Stimulated activated CD4-positive, alpha-beta T cell treated with anti-CD3 and anti-CD28 coated beads, Interleukin-1b, Interleukin-23, amount 100 ng/mL, for 1 hour (primary cell): ENCODE data around the gene TBC1D12.

Experiments
- DNase-seq, 2 donors: peaks; one replicate each; pipeline ENCODE4 v3.0.0-alpha.2; 2020; ENCODE audit warnings: low read depth in 2 of 2

Gene TBC1D12

DNA sequence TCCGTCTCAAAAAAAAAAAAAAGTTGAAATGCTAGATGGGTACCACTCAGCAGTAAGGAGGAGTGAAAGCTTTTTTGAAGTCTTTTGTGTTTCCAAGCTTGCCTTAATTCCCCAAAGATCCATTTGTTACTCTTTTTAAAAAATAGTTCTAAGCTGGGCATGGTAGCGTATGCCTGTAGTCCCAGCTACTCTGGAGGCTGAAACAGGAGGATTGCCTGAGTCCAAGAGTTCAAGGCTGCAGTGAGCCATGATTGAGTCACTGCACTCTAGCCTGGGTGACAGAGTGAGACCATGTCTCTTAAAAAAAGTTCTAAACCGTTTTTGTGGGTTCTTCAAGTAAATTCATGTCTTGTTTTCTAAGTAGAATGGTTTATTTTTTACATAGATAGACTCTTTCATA is 5.3 kb downstream of the TBC1D12 start:
- no peak for DNase-seq

DNA sequence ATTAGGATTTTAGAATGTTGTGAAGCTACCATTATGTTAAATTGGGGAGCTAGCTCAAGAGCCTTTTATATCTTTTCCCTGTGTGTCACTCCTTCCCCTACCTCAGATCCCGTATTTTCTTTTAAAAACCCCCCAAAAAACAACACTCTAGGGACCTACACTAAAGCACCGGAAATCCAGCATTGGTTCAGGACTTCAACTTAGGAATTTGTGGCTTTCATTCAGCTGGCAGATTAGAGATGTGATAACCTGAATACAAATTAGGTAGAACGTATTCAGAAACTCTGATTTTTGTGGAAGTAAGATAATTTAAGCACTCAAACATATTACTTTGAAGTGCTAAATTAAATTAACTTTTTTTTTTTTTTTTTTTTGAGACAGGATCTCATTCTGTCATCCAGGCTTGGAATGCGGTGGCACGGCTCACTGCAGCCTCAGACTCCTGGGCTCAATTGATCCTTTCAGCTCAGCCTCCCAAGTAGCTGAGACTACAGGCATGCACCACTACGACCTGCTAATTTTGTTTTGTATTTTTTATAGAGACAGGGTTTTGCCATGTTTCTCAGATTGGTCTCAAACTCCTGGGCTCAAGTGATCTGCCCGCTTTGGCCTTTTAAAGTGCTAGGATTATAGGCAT is 6.8 kb downstream of the TBC1D12 start:
- no peak for DNase-seq

DNA sequence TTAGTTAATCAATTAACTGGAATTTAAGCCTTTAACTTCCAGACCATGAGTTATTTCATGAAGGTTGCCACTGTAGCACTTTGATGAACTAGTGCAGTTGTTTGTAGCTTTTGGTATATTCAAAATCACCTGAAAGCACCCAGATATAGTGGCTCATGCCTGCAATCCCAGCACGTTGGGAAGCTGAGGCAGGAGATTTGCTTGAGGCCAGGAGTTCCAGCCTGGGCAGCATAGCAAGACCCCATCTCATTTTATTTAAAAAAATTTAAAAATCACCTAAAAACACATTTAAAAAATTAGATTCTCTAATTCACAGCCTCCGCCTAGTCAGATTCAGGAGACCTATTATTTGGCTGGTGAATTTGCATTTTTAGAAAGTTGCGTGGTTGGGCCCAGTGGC is 9.0 kb downstream of the TBC1D12 start:
- no peak for DNase-seq

DNA sequence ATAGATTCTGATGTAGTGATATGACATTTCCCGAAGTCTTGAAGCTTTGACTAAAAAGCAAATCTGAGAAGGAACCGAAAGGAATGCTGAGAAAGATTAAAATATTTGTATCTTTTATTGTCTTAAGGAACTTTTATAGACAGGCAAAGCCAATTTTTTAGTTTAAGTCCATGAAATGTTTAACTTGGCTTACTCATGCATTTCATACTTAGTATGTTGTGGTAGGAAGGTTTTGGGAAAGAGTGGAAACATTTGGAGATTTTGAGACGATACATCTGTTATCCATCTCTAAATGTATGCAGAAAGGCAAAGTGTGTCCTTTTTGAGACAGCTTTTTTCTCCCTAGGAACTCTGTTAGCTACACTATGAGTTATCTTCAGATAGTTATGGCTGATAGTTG is 10.1 kb downstream of the TBC1D12 start:
- DNase-seq = no peak

DNA sequence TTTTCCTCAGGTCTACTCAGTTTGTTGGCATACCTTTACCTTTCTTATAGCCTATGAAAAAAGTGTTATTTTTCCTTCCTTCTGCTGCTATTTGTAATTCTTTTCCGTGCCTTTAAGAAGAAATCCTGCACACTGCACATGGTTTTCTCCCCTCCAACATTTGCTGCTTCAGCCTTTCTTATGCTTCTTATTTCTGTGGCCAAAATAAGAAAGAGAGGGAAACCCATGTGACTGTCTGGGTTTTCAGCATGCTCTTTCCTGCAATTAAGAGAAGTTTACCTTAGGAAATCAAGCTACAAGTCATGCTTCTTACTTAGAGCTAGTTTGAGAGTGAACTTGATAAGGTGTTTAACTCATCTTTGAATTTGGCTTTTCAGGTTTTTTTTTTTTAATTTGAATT is 11.0 kb downstream of the TBC1D12 start:
- no peak for DNase-seq

DNA sequence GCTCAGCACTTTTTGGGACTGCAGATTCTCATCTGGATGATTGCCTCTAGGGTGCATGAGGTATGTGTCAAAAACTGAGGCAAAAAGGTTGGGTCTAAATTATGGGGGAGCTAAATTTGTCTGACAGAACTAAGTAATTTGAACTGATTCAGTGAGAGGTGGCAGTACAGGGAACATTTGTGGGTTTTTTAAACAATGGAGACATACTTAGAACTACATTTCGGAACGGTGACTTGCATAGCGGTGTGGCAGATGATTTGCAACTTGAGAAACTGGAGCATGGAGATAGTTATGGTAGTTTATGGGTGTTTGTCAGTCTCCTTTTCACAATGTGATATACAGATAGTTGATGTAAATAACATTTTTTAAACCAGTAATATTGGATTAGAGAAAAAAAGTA is 14.6 kb downstream of the TBC1D12 start:
- no peak for DNase-seq

DNA sequence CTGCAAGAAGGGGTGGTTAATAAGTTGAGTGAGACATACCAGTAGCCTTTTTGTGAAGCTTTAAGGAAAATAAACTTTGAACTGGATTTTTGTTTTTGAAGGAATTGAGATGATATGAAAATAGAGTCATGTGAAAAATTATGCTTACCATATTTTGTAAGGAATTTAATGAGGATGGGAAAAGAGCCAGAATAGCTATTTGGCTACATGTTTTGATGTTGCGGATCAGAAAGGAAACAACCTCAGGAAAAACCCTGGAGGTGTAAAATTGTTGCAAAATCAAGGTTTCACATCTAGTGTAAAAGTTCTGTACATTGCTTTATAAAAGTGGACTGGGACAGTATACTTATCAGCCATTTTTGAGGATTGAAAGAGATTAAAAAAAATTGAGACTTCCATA is 15.0 kb downstream of the TBC1D12 start:
- no peak for DNase-seq

DNA sequence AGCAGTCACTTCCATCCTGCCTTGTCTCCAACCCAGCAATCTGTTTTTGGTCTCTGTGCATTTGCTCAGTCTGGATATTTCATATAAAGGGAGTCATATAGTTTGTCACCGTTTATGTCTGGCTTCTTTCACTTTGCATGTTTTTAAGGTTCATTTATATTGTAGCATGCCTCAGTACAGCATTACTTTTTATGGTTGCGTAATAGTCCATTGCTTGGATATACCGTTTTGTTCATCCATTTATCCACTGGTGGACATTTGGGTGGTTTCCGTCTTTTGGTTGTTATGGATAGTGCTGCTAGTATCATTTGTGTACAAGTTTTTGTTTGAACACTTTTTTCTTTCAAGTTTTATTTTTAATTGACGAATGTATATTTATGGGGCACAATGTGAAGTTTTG is 18.2 kb downstream of the TBC1D12 start:
- no peak for DNase-seq

DNA sequence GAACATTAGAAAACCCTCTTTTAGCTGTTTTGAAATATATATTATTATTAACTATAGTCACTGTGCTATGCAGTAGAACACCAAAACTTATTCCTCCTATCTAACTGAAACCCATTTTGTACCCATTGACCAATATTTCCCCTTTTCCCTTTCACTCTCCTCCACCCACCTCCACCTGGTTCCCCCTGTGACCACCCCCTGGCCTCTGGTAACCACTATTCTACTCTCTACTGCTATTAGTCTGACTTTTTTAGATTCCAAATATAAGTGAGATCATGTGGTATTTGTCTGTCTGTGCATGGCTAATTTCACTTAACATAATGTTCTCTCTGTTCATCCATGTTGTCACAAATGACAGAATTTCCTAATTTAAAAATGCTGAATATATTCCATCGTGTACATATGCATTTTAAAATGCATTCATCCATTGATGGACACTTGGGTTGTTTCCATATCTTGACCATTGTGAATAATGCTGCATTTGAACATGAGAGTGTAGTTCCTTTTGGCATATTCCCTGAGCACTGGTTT is 18.7 kb downstream of the TBC1D12 start:
- DNase-seq = no peak

DNA sequence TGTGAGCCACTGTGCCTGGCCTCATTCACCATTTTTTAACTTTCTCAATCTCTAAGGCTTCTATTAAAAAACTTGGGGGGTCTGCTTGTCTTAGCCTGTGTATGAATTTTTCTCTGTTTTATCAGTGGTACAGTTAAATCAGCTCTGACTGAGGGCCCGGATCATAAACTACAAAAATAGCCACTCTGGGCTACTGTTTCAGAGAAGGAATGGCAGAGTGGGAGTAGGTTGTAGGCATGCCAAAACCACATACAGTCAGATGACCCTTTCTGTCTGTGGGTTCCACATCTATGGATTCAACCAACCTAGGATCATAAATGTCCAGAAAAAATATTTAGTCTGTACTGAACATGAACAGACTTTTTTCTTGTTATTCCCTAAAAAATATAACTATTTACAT is 21.3 kb downstream of the TBC1D12 start:
- DNase-seq = no peak

DNA sequence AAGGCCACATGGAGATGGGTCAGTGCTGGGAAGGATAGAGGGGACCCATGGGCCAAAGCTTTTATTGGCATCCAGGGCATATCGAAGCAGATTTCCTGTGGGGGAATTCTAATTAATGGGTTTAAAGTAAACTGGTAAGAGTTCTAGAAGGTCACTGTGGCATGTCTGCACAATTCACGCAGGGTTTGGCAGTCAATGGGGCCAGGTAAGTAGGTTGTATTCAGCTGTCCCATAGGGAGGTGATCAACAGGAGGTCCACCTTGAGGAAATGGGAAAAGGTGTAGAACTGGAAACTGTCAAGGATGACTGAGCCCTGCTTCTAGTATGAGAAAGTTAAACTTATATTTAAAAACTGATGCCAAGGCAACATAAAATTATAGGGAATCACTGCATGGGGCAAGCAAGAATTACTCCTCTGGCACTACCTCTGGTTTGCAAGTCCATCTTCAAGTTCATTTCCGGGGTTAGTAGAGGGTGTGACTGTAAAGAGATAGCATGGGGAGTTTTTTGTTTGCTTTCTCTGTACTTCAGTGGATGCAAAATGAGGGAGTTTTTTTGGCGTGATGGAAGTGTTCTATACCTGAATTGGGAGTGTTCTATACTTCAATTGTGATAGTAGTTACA is 22.5 kb downstream of the TBC1D12 start:
- DNase-seq = no peak

DNA sequence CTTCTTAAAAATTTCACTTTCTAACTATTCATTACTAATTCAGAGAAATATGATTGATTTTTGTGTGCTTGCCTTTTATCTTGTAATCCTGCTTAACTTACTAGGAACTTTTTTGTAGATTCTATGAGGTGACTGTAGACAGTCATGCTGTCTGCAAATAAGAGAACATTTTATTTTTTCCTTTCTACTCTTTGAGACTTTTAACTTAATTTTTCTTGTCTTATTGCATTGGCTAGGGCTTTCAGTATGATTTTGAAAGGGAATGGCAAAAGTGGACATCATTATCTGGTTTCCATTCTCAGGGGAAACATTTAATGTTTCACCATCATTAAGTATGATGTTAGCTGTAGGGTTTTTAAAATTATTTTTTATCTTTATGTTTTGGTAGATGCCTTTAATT is 23.6 kb downstream of the TBC1D12 start:
- no peak for DNase-seq

DNA sequence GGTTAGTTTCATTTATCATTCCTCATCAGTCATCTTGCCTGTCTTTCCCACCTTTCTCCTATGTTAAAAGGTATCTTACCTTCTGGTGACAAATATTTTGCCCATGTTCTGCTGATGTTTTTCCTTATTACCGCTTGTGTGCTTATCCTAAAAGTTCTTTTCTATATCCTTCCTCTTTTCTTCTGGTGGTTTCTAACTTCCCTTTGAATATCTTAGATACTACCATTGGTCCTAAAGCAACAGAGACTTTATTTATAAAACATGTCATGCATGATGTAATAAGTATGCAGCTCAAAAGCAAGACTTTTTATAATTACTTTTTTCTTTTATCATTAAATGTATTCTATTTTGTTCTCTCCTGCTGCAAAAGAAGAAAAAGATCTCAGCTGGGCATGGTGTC is 24.8 kb downstream of the TBC1D12 start:
- DNase-seq = no peak

DNA sequence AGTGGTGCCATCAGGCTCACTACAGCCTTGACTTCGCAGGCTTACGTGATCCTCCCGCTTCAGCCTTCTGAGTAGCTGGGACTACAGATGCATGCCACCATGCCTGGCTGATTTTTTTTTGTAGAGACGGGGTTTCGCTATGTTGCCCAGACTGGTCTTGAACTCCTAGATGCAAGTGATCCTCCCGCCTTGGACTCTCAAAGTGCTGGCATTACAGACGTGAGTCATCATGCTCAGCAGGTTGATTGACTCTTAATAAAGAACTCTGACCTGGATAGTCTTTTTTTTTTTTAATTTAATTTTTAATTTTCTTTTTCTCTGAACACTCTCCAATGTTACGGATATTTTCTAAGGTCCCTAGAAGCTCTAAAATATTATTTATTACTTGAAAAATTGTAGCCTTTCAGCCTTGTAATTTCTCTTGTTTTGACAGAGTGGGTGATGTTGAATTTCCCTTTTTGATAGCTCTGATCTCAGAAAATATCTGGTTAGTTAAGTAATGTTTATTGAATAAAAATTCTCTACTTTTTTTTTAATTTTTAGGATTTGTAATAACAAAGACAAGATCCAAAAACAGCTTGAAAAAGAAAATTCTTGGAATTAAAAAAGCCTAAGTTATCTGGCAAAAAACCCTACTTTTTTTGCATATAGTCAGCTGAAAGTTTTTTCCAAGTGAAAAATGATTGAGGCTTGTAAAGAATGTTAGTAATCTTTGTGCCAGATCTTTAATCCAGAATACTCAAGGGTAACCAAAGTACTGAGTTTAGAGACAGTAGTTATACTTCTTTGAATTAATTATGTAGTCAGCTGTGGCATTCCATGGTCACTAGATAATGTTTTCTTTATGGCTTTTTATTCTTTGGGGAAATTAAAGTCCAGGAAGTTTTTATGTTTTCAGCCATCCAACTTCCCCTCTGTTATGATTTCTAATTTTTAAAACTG is 26.7 kb downstream of the TBC1D12 start:
- no peak for DNase-seq

DNA sequence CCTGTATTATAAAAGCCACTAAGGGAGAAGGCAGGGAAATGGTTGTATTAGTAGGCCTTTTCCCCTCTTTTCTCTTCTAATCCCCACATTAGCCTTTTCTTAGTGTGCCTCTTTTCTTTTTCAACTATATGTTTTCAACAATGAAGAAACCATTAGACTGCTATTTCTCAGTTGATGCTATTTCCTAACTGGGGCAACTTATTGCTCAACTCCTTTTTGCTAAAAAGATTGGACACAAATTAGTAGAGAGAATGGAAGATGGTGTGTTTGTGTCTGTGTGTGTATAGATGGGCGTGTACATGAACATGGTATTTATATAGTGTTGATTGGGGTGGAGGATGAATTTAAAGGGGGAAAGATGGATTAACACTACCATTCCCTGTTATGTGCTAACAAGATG is 28.4 kb downstream of the TBC1D12 start:
- no peak for DNase-seq

DNA sequence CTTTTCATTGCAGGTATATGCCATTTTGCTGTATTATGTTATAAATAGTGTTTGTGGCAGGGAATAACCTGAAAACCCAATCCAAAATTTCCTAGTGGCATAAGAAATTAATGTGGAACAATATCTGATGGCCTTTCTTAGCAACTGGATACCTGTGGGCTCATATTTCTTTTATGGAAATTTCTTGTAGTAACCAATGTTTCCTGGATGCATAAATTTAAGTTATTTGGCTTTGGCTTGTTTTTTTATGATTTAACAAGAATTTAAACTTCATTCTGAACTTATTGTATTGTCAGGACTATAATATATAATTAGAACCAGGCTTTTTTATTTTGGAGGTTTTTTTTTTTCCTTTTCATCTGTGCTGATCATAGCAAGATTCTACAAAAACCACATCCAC is 30.1 kb downstream of the TBC1D12 start:
- DNase-seq = no peak

DNA sequence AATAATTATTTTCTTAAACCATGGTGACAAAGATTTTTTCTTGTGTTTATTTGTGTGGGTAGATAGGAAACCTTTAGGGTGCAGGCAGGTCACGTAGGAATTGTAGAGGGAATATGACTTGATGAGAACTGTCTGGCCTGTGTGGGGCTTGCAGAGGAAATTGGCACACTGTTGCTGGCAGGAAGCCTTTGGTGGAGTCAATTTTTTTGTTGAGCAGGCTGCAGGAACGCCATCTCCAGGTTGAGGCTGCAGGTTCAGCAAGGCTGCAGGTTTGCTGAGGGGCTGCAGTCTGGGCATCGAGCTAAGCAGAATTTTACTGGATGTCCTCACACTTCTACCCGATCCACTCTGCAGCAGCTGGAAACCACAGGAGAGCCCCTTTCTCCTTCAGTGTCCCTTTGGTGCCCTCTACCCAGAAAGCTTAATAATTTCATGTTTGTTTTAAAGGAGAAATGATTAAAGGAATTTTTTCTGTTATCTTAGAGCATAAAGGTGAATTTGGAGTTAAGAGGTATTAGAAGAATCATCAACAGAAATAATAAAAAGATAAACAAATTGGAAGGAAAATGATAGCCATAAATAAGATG is 37.0 kb downstream of the TBC1D12 start:
- no peak for DNase-seq

DNA sequence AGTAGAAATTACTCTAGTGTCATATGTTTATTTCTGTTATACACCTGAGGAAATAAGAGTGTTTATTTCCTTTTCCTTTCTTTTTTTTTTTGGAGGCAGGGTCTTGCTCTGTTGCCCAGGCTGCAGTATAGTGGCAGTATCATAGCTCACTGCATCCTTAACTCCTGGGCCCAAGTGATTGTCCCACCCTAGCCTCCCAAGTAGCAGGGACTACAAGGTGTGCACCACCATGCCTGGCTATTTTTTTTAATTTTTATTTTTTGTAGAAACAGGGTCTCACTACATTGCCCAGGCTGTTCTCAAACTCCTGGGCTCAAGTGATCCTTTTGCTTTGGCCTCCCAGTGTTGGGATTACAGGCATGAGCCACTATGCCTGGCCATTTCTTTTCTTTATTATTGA is 37.8 kb downstream of the TBC1D12 start:
- no peak for DNase-seq

DNA sequence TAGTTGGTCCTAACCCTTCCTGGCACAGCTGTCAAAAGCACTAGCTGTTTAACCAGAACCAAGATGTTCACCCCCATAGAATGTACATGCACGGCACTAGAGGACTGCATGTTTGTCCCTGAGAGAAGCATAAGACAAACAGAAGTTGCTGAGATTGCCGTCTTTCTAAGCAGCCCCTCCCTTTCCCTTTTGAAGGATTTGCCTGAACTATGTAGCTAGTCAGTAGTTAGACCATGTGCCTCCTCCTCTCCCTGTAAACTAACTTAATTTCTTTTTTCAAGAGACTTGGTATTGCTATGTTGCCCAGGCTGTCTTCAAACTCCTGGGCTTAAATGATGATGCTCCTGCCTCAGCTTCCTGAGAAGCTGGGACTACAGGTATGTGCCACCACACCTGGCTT is 40.7 kb downstream of the TBC1D12 start:
- no peak for DNase-seq

DNA sequence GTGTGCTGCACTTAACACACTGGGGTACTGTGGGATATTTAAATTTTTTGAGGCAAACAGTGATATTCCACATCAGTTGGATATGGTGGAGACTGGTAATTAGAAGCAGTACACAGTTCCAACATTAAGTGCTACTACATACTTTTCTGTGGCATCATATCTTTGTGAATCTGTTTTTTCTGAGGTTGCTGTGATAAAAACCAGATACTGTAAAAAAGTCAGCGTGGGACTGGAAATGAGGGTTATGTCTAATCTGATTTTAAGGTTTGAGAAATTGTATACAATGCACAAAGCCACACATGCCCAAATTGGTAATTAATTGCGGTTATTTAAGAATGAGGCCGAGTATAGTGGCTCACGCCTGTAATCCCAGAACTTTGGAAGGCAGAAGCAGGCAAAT is 41.2 kb downstream of the TBC1D12 start:
- no peak for DNase-seq

DNA sequence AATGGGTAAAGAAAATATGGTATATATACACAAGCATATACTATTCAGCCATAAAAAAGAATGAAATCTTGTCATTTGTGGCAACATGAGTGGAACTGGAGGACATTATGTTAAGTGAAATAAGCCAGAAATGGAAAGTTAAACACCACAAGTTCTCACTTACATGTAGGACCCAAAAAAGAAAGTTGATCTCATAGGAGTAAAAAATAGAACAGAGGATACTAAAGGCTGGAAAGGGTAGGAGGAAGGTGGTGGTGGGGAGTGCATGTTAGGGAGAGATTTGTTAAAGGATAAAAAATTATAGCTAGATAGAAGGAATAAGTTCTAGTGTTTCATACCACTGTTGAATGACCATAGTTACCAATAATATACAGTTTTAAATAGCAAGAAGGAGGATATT is 48.4 kb downstream of the TBC1D12 start:
- DNase-seq = no peak

DNA sequence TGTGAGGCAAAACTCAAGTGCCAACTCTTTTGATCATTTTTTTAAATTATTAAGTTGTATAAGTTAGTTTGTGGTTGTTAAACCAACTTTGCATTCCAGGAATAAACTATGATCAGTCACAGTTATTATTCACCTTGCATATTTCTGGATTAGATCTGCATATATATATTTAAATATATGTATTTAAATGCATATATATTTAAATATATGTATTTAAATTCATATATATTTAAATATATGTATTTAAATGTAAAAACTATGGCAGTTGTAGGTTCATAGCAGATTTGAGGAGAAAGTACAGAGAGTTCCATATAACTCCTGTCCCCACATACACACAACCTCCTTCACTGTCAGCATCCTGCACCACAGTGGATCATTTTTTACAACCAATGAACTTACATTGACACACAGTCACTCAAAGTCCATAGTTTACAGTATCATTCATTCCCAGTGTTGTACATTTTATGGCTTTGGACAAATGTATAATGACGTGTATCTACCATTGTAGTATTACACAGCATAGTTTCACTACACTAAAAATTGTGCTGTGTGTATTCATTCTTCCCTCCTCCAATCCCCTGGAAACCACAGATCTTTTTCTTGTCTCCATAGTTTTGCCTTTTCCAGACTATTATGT is 49.7 kb downstream of the TBC1D12 start:
- DNase-seq = no peak
